ENCODE data around the gene ABTB2. TPM values are rescaled to one million over a fixed set of nuclear protein-coding genes. Genes with fewer than 3 reads are reported as not detected.

ABTB2 gene
- polyA plus RNA-seq, 2 of the 4 experiments (the other 2 are of a cell fraction): 8.9 to 15.4 TPM

DNA sequence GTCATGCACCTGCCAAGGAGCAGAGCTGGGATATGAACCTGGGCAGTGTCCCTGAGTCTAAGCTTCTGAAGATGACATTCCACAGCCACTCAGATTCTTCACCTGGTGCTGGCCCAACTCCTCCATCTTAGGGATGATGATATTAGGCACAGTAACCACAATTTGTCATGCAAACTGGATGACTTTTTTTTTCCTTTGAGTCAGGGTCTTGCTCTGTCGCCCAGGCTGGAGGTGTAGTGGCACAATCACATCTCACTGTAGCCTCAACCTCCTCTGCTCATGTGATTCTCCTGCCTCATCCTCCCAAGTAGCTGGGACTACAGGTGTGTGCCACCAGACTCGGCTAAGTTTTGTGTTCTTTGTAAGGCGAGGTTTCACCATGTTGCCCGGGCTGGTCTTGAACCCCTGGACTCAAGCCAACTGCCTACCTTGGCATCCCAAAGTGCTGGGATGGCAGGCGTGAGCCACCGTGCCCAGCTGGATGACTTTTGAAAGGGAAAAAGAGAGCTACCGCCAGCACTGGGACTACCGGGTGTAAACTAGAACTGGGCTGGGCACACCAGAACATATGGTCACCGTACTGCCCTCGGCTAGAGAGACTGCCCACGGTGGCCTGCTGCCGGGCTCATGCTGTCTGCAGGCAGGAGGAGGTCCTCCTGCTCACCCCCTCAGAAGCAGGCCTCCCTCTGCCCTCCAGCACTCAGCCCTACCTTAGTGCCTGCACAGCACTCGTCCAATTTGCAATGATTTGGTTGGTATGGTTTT is 174.7 kb downstream of the ABTB2 start:
- Histone ChIP-seq H3K9me3 (no peaks in the 10 kb centered on the region), H3K4me1 (no peaks in the 10 kb centered on the region), H3K4me2 (no peak overlapping the region), H3K27ac (no peak overlapping the region), H3K4me3 (no peak overlapping the region)
- FAIRE-seq (no peak), ATAC-seq (no peak), DNase-seq (ENCODE audit: low read depth in 1 of 2, low spot score in 1 of 2) (no peak)
- CTCF ChIA-PET: interaction anchor here (1.2 to 4.8 kb wide), 6 partner anchors 9 to 174 kb away, joined by 3 to 31 read pairs (median 6); partner anchors contain the start of gene ABTB2
- 91% methylated on average over 13 of the region's 13 CpGs for WGBS (ENCODE audit: missing lambda C conversion rate)
- POLR2A ChIA-PET: no interaction called here
- TF ChIP-seq RAD21 (conservative IDR thresholded peaks at IDR 0.05 in 1 of 2, IDR thresholded peaks at IDR 0.05 in 1 of 2): no peak
- TF ChIP-seq ZC3H11A (IDR thresholded peaks at IDR 0.05): no peak
- no peak for TF ChIP-seq SREBF2 (IDR thresholded peaks at IDR 0.05)
- TF ChIP-seq CBX2 (IDR thresholded peaks at IDR 0.05; ENCODE audit: borderline replicate concordance, low read depth): no peak
- TF ChIP-seq, protein P1, sequence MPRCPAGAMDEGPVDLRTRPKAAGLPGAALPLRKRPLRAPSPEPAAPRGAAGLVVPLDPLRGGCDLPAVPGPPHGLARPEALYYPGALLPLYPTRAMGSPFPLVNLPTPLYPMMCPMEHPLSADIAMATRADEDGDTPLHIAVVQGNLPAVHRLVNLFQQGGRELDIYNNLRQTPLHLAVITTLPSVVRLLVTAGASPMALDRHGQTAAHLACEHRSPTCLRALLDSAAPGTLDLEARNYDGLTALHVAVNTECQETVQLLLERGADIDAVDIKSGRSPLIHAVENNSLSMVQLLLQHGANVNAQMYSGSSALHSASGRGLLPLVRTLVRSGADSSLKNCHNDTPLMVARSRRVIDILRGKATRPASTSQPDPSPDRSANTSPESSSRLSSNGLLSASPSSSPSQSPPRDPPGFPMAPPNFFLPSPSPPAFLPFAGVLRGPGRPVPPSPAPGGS (IDR thresholded peaks at IDR 0.05): no peak
- TF ChIP-seq GATA3 (IDR thresholded peaks at IDR 0.05; ENCODE audit: borderline replicate concordance): no peak
- no peak for TF ChIP-seq TP53 (CRISPR knock-in tag; IDR thresholded peaks at IDR 0.05)
- no peak for TF ChIP-seq FOSB (CRISPR knock-in tag; IDR thresholded peaks at IDR 0.05)
- no peak for TF ChIP-seq ZNF302 (CRISPR knock-in tag; IDR thresholded peaks at IDR 0.05)
- TF ChIP-seq RCOR1 (IDR thresholded peaks at IDR 0.05; ENCODE audit: low read depth, low read length): no peak
- TF ChIP-seq CEBPB (IDR thresholded peaks at IDR 0.05): no peak
- TF ChIP-seq BHLHE40 (IDR thresholded peaks at IDR 0.05; ENCODE audit: low read depth, low read length): no peak
- TF ChIP-seq, protein P2, sequence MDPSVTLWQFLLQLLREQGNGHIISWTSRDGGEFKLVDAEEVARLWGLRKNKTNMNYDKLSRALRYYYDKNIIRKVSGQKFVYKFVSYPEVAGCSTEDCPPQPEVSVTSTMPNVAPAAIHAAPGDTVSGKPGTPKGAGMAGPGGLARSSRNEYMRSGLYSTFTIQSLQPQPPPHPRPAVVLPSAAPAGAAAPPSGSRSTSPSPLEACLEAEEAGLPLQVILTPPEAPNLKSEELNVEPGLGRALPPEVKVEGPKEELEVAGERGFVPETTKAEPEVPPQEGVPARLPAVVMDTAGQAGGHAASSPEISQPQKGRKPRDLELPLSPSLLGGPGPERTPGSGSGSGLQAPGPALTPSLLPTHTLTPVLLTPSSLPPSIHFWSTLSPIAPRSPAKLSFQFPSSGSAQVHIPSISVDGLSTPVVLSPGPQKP (IDR thresholded peaks at IDR 0.05; ENCODE audit: low read depth, low read length): no peak
- no peak for TF ChIP-seq POLR2A (IDR thresholded peaks at IDR 0.05; ENCODE audit: low read length)
- TF ChIP-seq CHD4 (IDR thresholded peaks at IDR 0.05; ENCODE audit: borderline replicate concordance): no peak
- no peak for TF ChIP-seq HOXA7 (CRISPR knock-in tag; IDR thresholded peaks at IDR 0.05)
- TF ChIP-seq HOXB13 (CRISPR knock-in tag; IDR thresholded peaks at IDR 0.05; ENCODE audit: low read depth): no peak
- no peak for TF ChIP-seq RARB (CRISPR knock-in tag; IDR thresholded peaks at IDR 0.05)

DNA sequence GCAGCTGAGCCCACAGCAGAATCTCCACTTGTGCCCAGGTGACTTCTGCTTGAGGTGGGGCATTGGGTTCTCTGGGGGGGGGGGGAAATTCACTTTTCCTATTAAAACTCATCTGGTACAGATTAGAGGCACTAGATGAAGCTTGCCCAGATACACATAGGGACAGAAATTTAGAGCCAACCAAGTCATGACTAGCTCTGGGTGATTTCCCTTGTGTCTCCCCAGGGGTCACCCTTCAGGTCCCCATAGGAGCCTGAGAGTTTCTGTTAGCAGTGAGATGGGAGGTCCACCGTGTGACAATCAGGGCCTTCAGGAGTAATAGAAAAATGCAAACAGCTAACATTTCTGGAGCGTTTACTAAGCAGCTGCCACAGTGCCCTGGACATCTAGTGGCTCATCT is 175.4 kb downstream of the ABTB2 start:
- no peak for ATAC-seq
- no peak overlapping the region for H3K4me3 ChIP-seq
- no peak overlapping the region for H3K27ac ChIP-seq
- TF ChIP-seq HOXA7 (CRISPR knock-in tag; IDR thresholded peaks at IDR 0.05) (no peak), GATA3 (IDR thresholded peaks at IDR 0.05; ENCODE audit: borderline replicate concordance) (no peak), RFX5 (IDR thresholded peaks at IDR 0.05) (no peak), BHLHE40 (IDR thresholded peaks at IDR 0.05; ENCODE audit: low read depth, low read length) (no peak), FOSB (CRISPR knock-in tag; IDR thresholded peaks at IDR 0.05) (no peak), FOXS1 (CRISPR knock-in tag; IDR thresholded peaks at IDR 0.05) (no peak), ESRRA (IDR thresholded peaks at IDR 0.05; ENCODE audit: borderline replicate concordance, low read length) (no peak), MAFK (IDR thresholded peaks at IDR 0.05; ENCODE audit: partially characterized antibody) (no peak), MYC (IDR thresholded peaks at IDR 0.05; ENCODE audit: borderline replicate concordance, low read length) (no peak), JUNB (IDR thresholded peaks at IDR 0.05) (no peak)
- TF ChIP-seq, protein P3, sequence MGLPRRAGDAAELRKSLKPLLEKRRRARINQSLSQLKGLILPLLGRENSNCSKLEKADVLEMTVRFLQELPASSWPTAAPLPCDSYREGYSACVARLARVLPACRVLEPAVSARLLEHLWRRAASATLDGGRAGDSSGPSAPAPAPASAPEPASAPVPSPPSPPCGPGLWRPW (IDR thresholded peaks at IDR 0.05): no peak
- TF ChIP-seq, protein P4, sequence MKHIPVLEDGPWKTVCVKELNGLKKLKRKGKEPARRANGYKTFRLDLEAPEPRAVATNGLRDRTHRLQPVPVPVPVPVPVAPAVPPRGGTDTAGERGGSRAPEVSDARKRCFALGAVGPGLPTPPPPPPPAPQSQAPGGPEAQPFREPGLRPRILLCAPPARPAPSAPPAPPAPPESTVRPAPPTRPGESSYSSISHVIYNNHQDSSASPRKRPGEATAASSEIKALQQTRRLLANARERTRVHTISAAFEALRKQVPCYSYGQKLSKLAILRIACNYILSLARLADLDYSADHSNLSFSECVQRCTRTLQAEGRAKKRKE (CRISPR knock-in tag; IDR thresholded peaks at IDR 0.05; ENCODE audit: low read depth): no peak
- TF ChIP-seq, protein P5, sequence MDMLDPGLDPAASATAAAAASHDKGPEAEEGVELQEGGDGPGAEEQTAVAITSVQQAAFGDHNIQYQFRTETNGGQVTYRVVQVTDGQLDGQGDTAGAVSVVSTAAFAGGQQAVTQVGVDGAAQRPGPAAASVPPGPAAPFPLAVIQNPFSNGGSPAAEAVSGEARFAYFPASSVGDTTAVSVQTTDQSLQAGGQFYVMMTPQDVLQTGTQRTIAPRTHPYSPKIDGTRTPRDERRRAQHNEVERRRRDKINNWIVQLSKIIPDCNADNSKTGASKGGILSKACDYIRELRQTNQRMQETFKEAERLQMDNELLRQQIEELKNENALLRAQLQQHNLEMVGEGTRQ (IDR thresholded peaks at IDR 0.05): no peak
- no peak overlapping the region for H3K4me2 ChIP-seq
- FAIRE-seq: no peak
- WGBS (ENCODE audit: missing lambda C conversion rate): 85% methylated on average over 2 of the region's 2 CpGs
- ChIA-PET POLR2A (no interaction called here), CTCF (interaction anchor here (0.7 to 4.8 kb wide), 9 partner anchors 8 to 175 kb away, joined by 3 to 31 read pairs (median 4); partner anchors contain the start of gene ABTB2)
- no peaks in the 10 kb centered on the region for H3K9me3 ChIP-seq
- no peaks in the 10 kb centered on the region for H3K4me1 ChIP-seq
- DNase-seq (ENCODE audit: low read depth in 1 of 2, low spot score in 1 of 2): no peak

Measured in A549 (cell line).